Diencephalon (tissue), 1 donor: ENCODE measurements around the gene RFX8. TPM values are rescaled to one million over a fixed set of nuclear protein-coding genes. Genes with fewer than 3 reads are reported as not detected.

Experiments used
- total RNA-seq: library from RNA; depleted of rRNA; stranded (reverse); fragments of >200 nt; gene quantifications from one replicate; pipeline ENCODE4 v1.2.3, GENCODE V29; 2014

Gene RFX8
- 1.2 TPM for total RNA-seq

DNA sequence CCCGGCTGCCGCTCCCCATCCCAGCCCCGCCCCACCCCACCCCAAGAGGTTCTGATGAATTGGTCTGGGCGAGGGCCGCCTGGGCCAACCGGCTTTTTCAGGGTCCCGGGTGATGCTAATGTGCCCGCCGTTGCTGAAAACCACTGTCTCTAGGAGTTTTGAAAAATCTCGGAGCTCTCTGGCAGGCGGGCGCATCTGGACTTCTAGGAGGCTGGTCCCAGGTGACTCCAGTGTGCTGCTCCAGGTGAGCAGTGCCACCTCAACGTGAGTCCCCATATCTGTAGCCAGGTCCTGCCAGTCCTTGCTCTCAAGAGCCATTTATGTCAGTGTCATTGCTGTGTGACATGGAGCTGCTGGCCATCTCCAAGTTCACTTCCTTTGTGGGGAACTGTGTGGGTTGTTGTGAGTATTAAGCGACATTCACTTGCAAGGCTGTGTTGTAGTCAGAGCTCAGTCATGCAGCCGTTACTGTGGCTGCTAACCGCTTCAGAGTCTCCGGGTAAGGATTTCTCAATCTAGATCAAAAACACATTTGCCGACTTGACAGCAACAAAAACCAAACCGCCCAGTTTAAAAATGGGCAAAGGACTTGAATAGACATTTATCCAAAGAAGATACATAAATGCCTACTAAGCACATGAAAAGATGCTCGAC, at the start of gene RFX8:
RFX8 (minus strand) TSS at position 382 of the 654 bp plus-strand sequence. CDS start 8,264 bp downstream, outside the sequence.

DNA sequence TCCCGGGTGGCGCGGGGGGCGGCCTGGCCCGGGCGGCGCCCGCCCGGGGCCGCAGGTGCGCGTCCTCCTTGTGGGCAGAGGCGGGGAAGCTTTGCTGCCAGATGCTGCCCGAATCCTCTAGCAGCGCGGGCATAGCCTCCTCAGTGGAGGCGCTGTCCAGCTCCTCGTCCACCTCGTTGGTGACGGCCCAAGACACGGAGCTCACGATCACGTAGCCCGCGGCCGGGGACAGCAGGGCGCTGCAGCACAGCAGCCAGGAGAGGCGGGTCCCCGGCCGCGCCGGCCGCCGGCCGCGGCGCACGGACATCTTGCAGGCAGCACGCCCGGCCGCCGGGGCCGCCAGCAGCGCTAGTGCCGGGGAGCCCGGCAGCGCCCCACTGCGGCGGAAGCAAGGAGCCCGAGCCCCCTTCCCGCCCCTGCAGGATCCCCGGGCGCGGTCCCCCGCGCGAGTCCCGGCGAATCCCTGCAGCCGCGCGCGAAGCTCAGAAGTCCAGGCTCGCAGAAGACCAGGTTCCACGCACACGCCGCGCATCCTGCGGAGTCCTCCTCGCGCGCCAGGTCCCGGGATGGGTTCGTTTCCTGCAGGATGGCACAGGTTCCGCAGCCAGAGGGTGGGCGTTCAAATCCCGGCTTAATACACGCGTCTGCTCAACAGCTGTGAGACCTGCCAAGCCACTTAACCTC, 87.6 kb downstream of the RFX8 start, which contains the start of gene CREG2:
CREG2 (minus strand) TSS at position 353 of the 684 bp plus-strand sequence; CDS start at position 307, 46 bp downstream.

Other genes with a start within 250 kb of the RFX8 start
- 20.5 TPM for gene CNOT11, start 222.2 kb downstream of the RFX8 start, total RNA-seq
- 43.6 TPM for gene RNF149, start 166.4 kb downstream of the RFX8 start, total RNA-seq
- gene CREG2, start 87.6 kb downstream of the RFX8 start, total RNA-seq = 47.1 TPM
- 194 TPM for gene MAP4K4, start 222.6 kb upstream of the RFX8 start, total RNA-seq